Caco-2 (cell line): ENCODE measurements around the gene MEIOB. TPM values are rescaled to one million over a fixed set of nuclear protein-coding genes. Genes with fewer than 3 reads are reported as not detected.

Experiments
- BruUV-seq: library from RNA; stranded (reverse); fragments of 400-500 nt; replicated peaks from 2 replicates; lab custom pipeline; 2021; lab: Mats Ljungman, UMichigan
- CTCF ChIA-PET: fragments of 300-600 bp; sonication (Branson Sonifier 250); formaldehyde crosslinking; loops from one replicate; lab custom pipeline; 2022; ENCODE audit warnings: antibody characterized with exemption; lab: Charles Lee
- POLR2A ChIA-PET: fragments of 300-600 bp; sonication (Branson Sonifier 250); formaldehyde crosslinking; loops from one replicate; lab custom pipeline; 2022; ENCODE audit warnings: antibody characterized with exemption; lab: Charles Lee
- DNase-seq, 2 experiments: peaks; one replicate each; pipeline versions ENCODE4 v3.0.0 to v3.0.0-alpha.2; 2020 to 2022
- H3K27me3 ChIP-seq: replicated peaks from 2 replicates; pipeline ENCODE4 v1.6.0; 2011; ENCODE audit warnings: low read length; ENCODE audit not compliant: control insufficient read depth, insufficient read depth
- H3K36me3 ChIP-seq: 2 replicates; pipeline ENCODE4 v1.5.1; 2011; ENCODE audit warnings: low read length; ENCODE audit not compliant: control insufficient read depth, insufficient read depth
- H3K4me1 ChIP-seq: fragments of 250-450 bp; sonication (Bioruptor Pico); 2 replicates; pipeline ENCODE4 v1.5.1; 2020; ENCODE audit warnings: mild to moderate bottlenecking
- H3K4me3 ChIP-seq: 2 replicates; pipeline ENCODE4 v1.5.1; 2011; ENCODE audit warnings: low read depth, mild to moderate bottlenecking, control low read depth, low read length
- H3K9me3 ChIP-seq: fragments of 250-450 bp; sonication (Bioruptor Pico); 2 replicates; pipeline ENCODE4 v1.5.1; 2020; ENCODE audit warnings: mild to moderate bottlenecking, moderate library complexity
- H3K27ac Mint-ChIP-seq: one replicate; pipeline ENCODE4 v1.8.0; 2022; ENCODE audit warnings: mixed read lengths; ENCODE audit not compliant: unreplicated experiment
- H3K27me3 Mint-ChIP-seq: one replicate; pipeline ENCODE4 v1.8.0; 2022; ENCODE audit warnings: mixed read lengths; ENCODE audit not compliant: insufficient read depth, unreplicated experiment
- H3K36me3 Mint-ChIP-seq: one replicate; pipeline ENCODE4 v1.8.0; 2022; ENCODE audit warnings: mild to moderate bottlenecking, mixed read lengths; ENCODE audit not compliant: insufficient read depth, unreplicated experiment
- H3K4me1 Mint-ChIP-seq: one replicate; pipeline ENCODE4 v1.8.0; 2022; ENCODE audit warnings: low read depth, mixed read lengths; ENCODE audit not compliant: unreplicated experiment
- H3K4me3 Mint-ChIP-seq: one replicate; pipeline ENCODE4 v1.8.0; 2022; ENCODE audit warnings: mild to moderate bottlenecking, moderate library complexity, mixed read lengths; ENCODE audit not compliant: unreplicated experiment
- H3K9me3 Mint-ChIP-seq: one replicate; pipeline ENCODE4 v1.8.0; 2022; ENCODE audit warnings: mixed read lengths; ENCODE audit not compliant: unreplicated experiment
- CTCF ChIP-seq, 2 experiments: fragments of 200-600 bp in 1 of 2; IDR thresholded peaks; 1 replicate in 1 of 2; 2 replicates in 1 of 2; pipeline versions ENCODE4 v1.5.1 to v1.8.0; 2011 to 2022; ENCODE audit warnings: antibody characterized with exemption in 1 of 2, control low read depth in 1 of 2, inconsistent platforms in 1 of 2, low read depth in 1 of 2, low read length in 1 of 2, mild to moderate bottlenecking in 1 of 2, moderate library complexity in 1 of 2; ENCODE audit not compliant: insufficient read depth in 1 of 2, severe bottlenecking in 1 of 2, unreplicated experiment in 1 of 2
- intact Hi-C: fragments of 100-400 bp; cut with micrococcal nuclease; formaldehyde crosslinking; loops from one replicate; pipeline ENCODE4 v1.10.0; 2022; ENCODE audit not compliant: unreplicated experiment
- total RNA-seq: library from RNA; stranded (reverse); gene quantifications from 2 replicates; pipeline ENCODE4 v1.2.3, GENCODE V29; 2022

Gene MEIOB
- total RNA-seq, 1 experiment from 2014 or later = not detected

- H3K27ac Mint-ChIP-seq = no peak overlapping the region
- Histone ChIP-seq H3K4me1 (peaks cover 13% of the 10 kb centered on the region; the same call in 1 of the 2 replicates), H3K4me3 (peak overlapping the region; percentile 76), H3K36me3 (no peaks in the 10 kb centered on the region), H3K27me3 (no peaks in the 10 kb centered on the region), H3K9me3 (no peaks in the 10 kb centered on the region)
- POLR2A ChIA-PET = no interaction called here
- no TSS peak for BruUV-seq
- intact Hi-C loops = no loop called here
- no peaks in the 10 kb centered on the region for H3K9me3 Mint-ChIP-seq
- no peaks in the 10 kb centered on the region for H3K27me3 Mint-ChIP-seq
- no peaks in the 10 kb centered on the region for H3K4me1 Mint-ChIP-seq
- no peak for TF ChIP-seq CTCF (IDR thresholded peaks at IDR 0.05; ENCODE audit: insufficient read depth in 1 of 2, low read depth in 1 of 2, low read length in 1 of 2, severe bottlenecking in 1 of 2, unreplicated experiment in 1 of 2)
- CTCF ChIA-PET = no interaction called here
- DNase-seq = peak in 1 of 2 experiments; percentile 38
- peak overlapping the region; percentile 87 for H3K4me3 Mint-ChIP-seq
- peaks cover 10% of the 10 kb centered on the region for H3K36me3 Mint-ChIP-seq
These were observed 43.1 kb downstream of the MEIOB start for GRCh38 chr16:1828645-1829410.

DNA sequence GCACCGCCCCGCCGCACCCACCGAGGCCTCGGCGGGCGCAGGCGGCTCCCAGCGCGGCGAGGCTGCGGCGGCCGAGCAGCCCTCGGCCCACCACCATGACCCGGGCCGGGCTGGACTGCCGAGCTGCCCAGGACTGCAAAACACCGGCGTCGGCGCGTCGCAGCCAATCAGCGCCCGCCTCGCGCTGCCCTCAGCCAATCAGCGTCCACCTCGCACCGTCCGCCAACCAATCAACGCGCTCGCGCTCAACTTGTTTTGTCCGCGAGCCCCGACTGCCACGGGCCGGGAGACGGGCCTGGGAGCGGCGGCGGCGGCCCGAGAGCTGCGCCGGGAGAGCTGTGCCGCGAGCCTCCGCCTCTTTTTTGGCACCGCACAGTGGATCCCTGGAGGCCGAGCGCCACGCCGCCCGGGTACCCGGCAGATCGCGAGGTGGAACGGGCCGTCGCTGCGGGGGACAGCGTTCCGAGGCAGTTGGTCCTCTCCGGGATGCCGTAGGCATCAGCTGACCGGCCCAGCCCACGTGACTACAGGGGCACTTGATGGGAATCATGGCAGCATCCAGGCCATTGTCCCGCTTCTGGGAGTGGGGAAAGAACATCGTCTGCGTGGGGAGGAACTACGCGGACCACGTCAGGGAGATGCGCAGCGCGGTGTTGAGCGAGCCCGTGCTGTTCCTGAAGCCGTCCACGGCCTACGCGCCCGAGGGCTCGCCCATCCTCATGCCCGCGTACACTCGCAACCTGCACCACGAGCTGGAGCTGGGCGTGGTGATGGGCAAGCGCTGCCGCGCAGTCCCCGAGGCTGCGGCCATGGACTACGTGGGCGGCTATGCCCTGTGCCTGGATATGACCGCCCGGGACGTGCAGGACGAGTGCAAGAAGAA is 45.0 kb downstream of the MEIOB start, which contains the start of the genes FAHD1 and HAGH:
Gene FAHD1, plus strand, starts transcription at position 516 of the 883 bp plus-strand sequence. Its CDS starts 33 bp downstream, at position 549.
Gene HAGH, minus strand, starts transcription at position 135 of the 883 bp plus-strand sequence. Its CDS starts 38 bp downstream, at position 97.
- no peak for TF ChIP-seq CTCF (IDR thresholded peaks at IDR 0.05; ENCODE audit: insufficient read depth in 1 of 2, low read depth in 1 of 2, low read length in 1 of 2, severe bottlenecking in 1 of 2, unreplicated experiment in 1 of 2)
- BruUV-seq = no TSS peak
- DNase-seq = peak; percentile 90 to 94
- peaks cover 1% of the 10 kb centered on the region; the same call in 1 of the 2 replicates for H3K36me3 ChIP-seq
- H3K4me3 Mint-ChIP-seq = peak within 1 kb of the TSS; percentile 87
- POLR2A ChIA-PET = interaction anchor here (0.6 to 1.5 kb wide), 5 partner anchors 44 to 1136 kb away, joined by 3 to 14 read pairs (median 5); partner anchors contain the start of genes NUBP2, RPS2, SPSB3 and TRAF7
- H3K9me3 Mint-ChIP-seq = no peaks in the 10 kb centered on the region
- H3K27me3 ChIP-seq = no peaks in the 10 kb centered on the region
- H3K9me3 ChIP-seq = no peaks in the 10 kb centered on the region
- H3K4me1 ChIP-seq = peaks cover 10% of the 10 kb centered on the region; the same call in 1 of the 2 replicates
- no peaks in the 10 kb centered on the region for H3K27me3 Mint-ChIP-seq
- peak within 1 kb of the TSS; percentile 86 for H3K27ac Mint-ChIP-seq
- intact Hi-C loops = no loop called here
- H3K4me3 ChIP-seq = peak within 1 kb of the TSS; percentile 76
- H3K36me3 Mint-ChIP-seq = peaks cover 10% of the 10 kb centered on the region
- CTCF ChIA-PET = interaction anchor here (0.8 kb wide), 1 partner anchor 44 kb away, joined by 3 read pairs; the partner anchor contains the start of genes NUBP2 and SPSB3
- H3K4me1 Mint-ChIP-seq = no peaks in the 10 kb centered on the region
